Endometrium (tissue), 2 donors: ENCODE measurements around the gene RETSAT.
"Not testable (repeated sequence)": the region's sequence is repeated elsewhere in the genome, so short reads cannot be mapped to it uniquely, and the experiment has no call there.

Experiments used
- FAIRE-seq: peaks from 2 replicates; lab custom pipeline; 2012; peaks lifted over from hg19 to GRCh38; lab: Jason Lieb, UNC
- donor health status: control.
- donor health status: control.

Gene RETSAT

DNA sequence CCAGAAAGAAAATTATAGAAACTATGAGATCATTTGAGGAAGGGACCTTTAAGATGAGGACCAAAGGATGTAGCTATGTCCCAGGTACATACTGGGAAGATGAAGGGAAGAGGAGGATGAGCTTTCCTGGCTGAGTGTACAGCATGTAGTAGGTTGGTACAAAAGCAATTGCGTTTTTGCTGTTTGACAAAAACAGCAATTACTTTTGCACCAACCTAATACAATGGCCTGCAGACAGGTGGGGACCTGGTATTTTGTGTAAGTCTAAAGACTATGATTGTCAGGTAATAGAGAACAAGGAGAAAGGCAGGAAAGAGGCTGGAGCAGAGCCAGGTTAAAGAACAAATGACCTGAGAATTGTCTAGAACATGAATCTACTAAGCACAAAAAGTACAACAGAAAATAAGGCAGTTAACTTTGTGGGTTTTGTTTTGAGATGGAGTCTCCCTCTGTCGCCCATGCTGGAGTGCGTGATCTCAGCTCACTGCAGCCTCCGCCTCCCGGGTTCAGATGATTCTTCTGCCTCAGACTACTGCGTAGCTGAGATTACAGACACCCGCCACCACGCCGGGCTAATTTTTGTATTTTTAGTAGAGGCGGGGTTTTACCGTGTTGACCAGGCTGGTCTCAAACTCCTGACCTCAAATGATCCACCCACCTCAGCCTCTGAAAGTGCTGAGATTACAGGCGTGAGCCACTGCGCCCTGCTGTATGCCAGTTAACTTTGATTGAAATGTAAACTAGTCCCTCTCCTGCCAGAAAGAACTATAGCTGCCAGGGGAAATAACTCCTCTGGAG is 23.3 kb downstream of the RETSAT start:
- no peak for FAIRE-seq

DNA sequence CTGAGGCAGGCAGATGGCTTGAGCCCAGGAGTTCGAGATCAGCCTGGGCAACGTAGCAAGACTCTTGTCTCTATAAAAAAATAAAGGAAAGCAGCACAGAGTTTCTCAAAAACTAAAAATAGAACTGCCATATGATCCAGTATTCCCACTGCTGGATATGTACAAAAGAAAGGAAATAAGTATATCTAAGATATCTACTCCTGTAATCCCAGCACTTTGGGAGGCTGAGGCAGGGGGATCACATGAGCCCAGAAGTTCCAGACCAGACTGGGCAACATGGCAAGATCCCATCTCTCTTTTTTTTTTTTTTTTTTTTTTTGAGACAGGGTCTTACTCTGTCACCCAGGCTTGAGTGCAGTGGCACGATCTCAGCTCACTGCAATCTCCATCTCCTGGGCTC is 24.6 kb downstream of the RETSAT start:
- FAIRE-seq: not testable (repeated sequence)

DNA sequence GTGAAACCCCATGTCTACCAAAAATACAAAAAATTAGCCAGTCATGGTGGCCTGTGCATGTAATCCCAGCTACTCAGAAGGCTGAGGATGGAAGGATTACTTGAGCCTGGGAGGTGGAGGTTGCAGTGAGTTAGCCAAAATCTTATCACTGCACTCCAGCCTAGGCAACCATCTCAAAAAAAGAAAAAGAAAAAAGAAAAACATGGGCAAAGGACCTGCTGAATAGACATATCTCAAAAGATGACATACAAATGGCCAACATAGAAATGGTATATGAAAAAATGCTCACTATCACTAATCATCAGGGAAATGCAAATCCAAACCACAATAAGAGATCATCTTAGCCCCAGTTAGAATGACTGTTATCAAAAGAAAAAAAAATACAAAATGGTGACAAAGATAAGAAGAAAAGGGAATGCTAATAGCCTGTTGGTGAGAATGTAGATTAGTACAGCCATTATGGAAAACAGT is 25.1 kb downstream of the RETSAT start:
- no peak for FAIRE-seq

DNA sequence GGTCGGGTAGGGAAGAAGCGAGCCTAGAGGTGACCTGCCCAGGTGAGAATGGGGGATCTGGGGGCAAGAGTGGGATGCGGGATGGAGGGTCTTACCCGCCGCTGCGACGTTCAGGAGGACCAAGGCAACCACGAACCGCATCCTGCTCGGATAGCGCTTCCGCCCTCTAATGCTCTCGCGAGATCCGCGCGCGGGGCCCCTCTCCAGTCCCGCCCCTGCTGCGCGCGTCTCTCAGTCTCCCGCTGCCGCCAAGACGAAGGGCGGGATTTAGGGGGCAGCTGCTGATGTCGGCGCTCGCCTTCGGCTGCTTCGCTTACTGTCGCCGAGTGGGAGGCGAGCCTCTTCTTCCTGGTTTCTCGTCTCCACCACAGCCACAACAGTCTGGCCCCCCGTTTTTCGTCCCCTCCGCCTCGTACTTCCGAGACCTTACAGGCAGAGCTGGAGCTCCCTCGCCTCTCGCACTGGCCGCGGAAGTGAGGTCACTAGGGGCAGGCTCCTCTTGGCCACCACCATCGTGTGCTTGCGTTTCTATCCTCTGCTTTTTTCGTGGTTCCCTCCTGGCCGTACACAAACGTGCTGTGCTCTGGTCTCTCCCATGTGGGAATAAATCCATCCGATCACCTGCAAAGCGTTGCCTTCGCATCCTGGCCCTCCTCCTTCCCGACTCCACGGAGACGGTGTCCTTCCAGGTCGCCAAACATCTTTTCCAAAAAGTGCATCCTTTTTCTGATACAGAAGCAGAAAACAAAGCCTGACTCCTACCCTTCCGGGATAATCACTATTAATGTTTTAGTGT is 26.3 kb downstream of the RETSAT start, which contains the start of gene TGOLN2:
Gene TGOLN2 (minus strand): TSS at position 168 of the 796 bp plus-strand sequence. CDS start 27 bp downstream, at position 141.
- FAIRE-seq: no peak

DNA sequence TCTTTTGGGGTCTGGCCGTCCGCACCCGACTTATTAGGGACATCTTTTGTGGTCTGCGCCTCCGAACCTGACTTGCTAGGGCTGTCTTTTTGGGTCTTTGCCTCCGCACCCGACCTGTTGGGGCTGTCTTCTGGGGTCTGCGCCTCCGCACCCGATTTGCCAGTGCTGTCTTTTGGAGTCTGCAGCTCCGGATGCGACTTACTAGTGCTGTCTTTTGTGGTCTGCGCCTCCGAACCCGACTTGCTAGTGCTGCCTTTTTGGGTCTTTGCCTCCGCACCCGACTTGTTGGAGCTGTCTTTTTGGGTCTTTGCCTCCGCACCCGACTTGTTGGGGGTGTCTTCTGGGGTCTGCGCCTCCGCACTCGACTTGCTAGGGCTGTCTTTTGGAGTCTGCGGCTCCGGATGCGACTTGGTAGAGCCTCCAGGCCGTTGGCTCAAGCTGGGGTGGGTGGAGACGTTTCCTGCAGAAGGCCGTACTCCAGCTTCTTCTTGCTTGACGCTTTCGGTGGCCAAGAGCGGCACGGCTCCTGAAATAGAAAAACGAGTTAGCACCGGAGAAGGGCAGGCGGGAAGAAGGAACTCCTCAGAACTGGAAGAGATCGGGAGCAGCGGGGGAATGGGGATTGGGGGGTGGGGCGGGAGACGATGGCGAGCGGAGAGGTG is 27.0 kb downstream of the RETSAT start:
- FAIRE-seq: no peak

DNA sequence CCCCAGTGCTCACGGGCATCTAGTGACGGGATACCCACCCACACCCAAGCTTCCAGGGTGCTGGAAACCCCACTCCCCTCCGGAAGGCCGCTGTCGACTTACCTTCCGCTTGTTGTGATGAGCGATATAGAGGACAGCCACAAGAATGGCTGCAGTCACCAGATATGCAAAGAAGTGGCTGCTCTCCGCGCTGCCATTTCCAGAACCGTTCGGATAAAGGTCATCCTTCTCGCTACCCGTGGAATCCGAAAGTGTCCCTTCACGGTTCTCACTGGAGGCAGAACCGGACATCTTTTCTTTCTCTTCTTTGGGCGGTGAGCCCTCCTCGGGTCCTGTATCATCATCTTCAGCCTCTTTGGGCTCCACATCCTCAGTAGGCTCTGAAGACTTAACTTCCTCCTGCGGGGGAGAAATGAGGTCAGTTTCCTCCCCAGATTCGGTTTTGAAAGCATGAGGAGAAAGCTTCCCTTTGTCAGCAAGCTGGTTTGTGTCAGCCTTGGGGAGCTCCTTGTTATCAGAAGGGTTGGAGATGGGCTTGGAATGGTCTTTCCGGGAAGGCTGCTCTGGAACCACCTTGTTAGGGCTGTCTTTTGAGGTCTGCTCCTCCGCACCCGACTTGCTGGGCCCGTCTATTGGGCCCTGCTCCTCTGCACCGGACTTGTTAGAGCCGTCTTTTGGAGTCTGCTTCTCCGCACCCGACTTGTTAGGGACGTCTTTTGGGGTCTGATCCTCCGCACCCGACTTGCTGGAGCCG is 27.7 kb downstream of the RETSAT start:
- no peak for FAIRE-seq

DNA sequence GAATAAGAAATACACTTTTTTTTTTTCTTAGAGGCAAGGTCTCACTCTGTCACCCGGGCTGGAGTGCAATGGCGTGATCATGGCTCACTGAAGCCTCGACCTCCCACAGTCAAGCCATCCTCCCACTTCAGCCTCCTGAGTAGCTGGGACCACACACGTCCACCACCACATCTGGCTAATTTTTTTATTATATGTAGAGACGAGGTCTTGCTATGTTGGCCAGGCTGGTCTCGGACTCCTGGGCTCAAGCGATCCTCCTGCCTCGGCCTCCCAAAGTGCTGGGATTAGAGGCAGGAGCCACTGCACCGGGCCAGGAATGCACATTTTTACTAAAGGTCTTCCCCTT is 28.9 kb downstream of the RETSAT start:
- no peak for FAIRE-seq

DNA sequence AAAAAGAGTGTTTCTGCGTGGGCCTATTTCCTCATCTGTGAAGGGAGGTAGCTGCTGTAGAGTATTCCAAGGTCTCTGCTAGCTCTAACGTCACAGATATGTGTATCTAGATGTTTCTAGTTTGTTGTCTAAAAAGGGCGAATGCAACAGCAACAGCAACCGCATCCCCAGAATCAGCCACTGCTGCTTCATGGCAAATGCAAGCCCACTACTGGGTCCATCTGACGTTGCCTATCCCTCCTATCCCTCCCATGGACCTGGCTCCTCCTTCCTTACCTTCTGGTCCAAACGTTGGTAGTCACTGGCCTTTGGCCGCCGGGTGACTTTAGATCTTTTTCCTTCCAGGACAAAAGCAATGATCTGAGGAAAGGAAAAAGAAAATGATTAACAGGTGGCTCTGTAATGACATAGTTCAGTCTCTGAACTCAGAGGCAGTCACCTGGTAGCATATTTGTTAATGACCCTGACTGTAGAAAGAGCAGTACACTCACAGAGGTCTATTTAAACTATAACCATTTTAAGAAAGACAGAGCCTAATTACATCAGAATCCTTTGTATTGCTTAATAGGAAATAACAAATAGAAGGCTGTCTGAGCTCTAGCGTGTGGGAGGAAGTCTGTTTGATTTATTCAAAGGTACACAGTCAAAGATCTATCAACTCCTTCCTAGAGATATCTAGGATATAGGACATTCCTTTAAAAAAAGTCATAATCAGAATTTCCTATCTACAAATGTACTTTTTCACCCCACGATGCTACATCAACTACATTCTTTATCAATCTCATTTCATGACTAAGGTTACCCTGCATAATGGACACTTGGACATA is 29.5 kb downstream of the RETSAT start:
- FAIRE-seq: no peak

DNA sequence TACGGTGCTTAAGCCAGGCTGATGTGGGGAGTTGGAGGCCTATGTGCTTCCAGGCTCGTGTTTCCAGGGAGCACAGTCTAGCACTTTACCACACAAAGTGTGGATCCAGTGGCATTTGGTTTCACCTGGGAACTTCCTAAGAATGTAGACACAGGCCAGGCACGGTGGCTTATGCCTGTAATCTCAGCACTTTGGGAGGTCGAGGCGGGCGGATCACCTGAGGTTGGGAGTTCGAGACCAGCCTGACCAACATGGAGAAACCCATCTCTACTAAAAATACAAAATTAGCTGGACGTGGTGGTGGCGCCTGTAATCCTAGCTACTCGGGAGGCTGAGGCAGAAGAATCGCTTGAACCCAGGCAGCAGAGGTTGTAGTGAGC is 30.4 kb downstream of the RETSAT start:
- FAIRE-seq: not testable (repeated sequence)

DNA sequence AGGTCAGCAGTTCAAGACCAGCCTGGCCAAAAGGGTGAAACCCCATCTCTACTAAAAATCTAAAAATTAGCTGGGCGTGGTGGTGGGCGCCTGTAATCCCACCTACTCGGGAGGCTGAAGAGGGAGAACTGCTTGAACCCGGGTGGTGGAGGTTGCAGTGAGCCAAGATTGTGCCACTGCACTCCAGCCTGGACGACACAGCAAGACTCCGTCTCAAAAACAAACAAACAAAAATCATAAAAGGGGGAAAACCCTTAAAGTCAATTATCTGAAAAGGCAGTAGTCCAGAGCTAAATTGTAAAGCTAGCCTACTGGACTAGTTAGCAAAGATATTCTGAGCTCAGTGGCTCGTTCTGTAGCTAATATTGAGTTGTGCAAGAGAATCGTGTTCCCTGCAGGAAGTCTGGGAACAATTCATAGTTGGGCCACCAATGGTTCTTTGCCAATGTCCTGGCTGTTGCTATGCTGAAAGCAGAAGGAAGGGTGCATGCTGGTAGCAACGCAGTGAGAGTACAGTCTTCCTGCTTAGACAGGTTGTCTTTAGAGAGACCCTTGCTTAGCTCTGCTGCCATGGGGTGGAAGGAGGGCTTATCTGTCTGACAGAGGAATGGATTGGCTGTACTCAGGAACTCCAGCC is 30.9 kb downstream of the RETSAT start:
- no peak for FAIRE-seq

DNA sequence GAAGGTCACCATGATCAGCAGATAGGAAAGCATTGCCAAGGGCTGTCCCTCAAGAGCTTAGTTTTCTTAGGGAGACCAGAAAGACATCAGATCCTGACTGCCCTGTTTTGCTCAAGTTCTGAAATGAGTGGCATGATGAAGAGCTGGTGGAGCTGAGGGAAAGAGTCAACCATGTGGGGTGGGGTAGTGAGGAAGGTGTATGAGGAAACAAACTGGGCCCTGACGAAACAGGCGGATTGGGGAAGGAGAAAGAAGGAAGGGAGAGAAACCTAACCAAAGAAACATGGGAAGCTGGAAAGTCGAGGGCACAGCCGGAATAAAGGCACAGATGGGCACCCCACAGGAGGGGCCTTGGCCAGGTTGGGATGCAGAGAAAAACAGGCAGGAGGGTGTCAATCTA is 34.5 kb downstream of the RETSAT start:
- no peak for FAIRE-seq

DNA sequence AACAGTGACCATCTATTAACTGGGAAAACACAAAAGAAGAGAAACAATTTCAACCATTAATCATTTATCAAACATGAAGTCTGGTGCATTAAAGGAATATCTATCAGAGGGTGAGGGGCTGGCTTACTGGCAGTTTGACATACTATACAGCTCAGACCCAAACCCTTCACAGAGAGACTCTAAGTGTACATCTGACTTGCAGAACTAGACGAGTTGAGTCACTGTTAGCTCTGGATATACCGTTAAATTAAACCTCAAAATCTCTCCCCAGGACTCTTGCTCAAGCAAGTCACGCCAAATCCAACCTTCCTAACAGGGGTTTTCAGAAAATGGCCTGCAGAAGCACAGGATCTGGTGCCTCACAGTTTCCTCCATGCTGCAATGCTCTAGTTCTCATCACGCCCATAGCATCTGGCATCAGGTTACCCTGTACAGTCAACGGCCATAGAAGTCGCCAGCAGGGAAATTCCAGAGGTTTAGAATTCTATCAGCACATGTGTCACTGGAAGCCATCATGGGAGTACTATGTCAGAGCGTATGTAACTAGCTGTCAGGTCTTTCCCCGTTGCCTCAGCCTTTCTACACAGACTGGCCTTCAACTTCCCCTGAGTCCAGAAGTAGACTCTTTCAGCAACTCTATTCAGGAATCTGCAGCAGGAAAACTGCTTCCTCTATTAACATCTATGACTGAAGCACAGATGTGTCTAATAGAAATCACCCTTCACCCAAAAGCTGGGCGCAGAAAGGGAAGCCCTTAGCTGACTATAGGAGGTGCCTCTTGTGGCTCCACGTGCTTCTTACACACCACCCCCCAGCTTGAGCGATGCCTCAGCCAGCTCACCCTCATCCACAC is 35.9 kb downstream of the RETSAT start:
- FAIRE-seq: no peak

DNA sequence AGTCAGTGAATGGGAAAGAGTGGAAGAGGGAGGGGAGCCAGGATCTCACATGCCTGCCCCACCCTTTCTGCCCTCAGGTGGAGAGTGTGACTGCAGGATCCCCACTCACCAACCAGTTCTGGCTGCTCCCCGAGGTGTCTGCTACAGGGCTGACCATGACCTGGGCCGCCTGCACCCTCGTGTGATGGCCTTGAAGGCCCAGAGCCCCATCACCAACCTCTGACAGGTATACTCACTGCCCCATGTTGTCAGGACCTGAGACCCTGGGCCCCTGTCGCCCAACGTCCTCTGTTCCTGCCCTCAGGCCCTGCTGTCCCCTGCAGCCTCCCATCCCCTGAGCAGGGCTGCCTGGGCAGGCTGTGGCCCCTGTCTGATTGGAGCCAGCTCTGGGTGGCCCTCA is 38.4 kb downstream of the RETSAT start:
- not testable (repeated sequence) for FAIRE-seq

DNA sequence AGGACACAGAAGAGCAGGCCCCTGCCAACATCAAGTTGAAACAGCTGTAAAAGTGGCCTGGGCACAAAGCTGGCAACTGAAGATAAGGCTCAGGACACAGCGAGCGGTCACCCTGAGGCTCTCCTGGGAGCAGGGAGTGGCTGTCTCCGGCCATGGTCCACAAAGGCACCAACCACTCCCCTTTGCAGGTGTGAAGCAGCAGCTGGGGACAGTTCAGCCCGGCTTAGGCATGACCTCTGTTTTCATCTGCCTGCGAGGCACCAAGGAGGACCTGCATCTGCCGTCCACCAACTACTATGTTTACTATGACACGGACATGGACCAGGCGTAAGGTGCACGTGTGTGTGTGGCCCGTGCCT is 39.5 kb downstream of the RETSAT start:
- no peak for FAIRE-seq

DNA sequence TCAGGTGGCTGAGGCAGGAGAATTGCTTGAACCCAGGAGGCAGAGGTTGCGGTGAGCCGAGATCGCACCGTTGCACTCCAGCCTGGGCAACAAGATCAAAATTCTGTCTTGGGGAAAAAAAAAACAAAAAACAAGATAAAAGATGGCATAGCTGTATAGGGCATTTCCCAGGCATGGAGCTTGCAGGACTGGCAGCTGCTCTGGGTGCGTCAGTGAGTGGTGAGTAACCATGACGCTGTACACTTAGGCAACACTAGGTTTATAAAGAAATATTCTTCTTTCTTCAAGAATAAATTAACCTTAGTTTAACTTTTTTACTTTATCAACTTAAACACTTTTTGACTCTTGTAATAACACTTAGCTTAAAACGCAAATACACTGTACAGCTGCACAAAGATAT is 41.9 kb downstream of the RETSAT start:
- no peak for FAIRE-seq

DNA sequence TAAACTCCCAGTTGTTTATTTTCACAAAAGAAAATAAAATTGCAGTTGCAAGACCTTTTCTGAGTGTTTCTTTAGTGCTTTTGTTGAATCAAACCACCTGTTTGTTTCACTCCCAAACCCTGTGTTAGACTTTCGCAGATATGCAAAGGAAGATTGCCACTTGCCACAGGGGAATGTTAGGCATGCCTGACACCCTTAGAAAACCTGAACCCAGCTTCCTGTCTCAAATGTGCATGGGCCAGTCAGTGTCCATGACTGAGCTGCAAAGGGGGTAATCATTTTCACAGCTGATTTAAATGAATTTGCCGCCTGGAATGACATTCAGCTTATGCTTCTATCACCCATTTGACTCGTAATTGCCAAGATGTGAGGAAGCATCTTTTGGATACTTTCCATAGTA is 44.0 kb downstream of the RETSAT start:
- FAIRE-seq: no peak

DNA sequence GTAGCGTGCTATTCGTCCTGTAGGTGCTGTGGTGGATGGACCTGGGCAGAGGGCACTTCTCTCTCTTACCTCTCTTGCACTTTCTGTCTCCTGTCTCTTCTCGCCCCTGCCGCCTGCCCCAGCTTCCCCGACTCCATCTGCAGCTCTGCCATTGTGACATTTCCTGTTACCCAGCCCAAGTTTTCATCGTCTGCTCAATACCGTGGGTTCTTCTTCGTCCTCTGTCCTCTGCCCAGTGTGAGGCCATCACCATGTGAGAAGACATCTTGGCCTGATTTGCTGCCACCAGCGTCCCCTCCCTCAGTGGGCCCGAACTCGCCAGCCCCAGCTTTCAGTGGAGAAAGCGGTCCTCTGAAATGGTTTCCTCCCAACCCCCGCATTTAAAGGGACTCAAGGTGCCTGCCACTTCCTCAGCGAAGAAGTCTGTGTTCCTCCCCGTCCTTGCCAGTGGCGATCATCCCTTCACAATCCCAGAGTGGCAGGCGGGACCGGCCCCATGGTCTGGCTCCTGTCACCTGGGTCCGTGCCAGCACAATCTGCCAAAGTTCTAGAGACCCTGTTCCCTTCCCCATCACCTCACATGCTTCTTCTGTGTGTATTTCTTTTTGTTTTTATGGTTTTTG is 44.5 kb downstream of the RETSAT start:
- no peak for FAIRE-seq

DNA sequence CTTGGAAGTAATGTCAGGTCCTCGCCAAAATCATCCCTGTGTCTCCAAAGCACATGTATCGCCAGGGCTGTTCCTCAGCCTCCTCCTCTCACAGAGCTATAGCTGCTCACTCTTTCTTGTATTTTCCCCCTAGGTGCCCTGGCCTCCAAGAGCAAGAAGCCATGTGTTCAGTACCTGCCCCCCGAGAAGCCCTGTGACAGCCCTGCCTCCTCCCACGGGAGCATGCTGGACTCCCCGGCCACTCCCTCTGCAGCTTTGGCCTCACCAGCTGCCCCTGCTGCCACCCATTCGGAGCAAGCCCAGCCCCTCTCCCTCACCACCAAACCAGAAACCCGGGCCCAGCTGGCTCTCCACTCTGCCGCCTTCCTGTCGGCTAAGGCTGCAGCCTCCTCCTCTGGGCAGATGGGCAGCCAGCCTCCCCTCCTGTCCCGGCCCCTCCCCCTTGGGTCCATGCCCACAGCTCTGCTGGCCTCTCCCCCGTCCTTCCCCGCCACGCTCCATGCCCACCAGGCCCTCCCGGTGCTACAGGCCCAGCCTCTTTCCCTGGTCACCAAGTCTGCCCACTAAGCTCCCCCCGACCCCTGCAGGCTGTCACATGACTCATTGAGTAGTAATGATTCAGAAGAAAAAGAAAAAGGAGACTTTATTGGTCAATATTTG is 45.3 kb downstream of the RETSAT start:
- no peak for FAIRE-seq

DNA sequence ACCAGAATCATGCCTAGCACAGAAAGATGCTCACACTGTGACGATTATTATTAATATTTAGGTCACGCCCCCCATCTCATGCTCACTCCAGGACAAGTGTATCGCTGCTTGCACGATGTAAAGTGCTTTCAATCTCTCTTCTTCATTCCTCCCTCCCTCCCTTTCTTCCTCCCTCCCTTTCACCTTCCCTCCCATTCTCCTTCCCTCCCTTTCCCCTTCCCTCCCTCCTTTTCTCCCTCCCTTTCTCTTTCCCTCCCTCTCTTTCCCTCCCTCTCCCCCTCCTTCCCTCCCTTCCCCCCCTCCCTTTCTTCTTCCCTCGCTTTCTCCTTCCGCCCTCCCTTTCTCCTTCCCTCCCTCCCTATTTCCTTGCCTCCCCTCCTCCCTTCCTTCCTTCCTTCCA is 46.1 kb downstream of the RETSAT start:
- no peak for FAIRE-seq
